Keratinocyte (primary cell): Measurements from ENCODE around the gene SOX5. TPM values are rescaled to one million over a fixed set of nuclear protein-coding genes. Genes with fewer than 3 reads are reported as not detected.

Experiments used
- DNase-seq: peaks from one replicate; pipeline ENCODE4 v3.0.0-alpha.2; 2011; ENCODE audit warnings: low read depth, missing footprints, low spot score
- FAIRE-seq: peaks from 2 replicates; lab custom pipeline; 2011; peaks lifted over from hg19 to GRCh38; lab: Jason Lieb, UNC
- H2AFZ ChIP-seq: 2 replicates; pipeline ENCODE4 v1.6.0; 2012; ENCODE audit warnings: low read length, control low read depth, inconsistent platforms; ENCODE audit not compliant: control insufficient read depth
- H3K27ac ChIP-seq: 2 replicates; pipeline ENCODE4 v1.5.1; 2011; ENCODE audit warnings: low read length; ENCODE audit not compliant: control insufficient read depth, insufficient read depth
- H3K27me3 ChIP-seq: 3 replicates; pipeline ENCODE4 v1.6.0; 2011; ENCODE audit warnings: low read length; ENCODE audit not compliant: control insufficient read depth, insufficient read depth; ENCODE audit errors: extremely low read depth
- H3K36me3 ChIP-seq, 2 experiments: 2 replicates in 1 of 2; 3 replicates in 1 of 2; pipeline ENCODE4 v1.5.1; 2011; ENCODE audit warnings: low read length in 2 of 2, mild to moderate bottlenecking in 1 of 2; ENCODE audit not compliant: control insufficient read depth in 2 of 2, insufficient read depth in 2 of 2; ENCODE audit errors: extremely low read depth in 1 of 2
- H3K4me1 ChIP-seq: 3 replicates; pipeline ENCODE4 v1.5.1; 2011; ENCODE audit warnings: low read length; ENCODE audit not compliant: control insufficient read depth, insufficient read depth; ENCODE audit errors: extremely low read depth
- H3K4me2 ChIP-seq: 3 replicates; pipeline ENCODE4 v1.6.0; 2011; ENCODE audit warnings: low read depth, low read length; ENCODE audit not compliant: control insufficient read depth, insufficient read depth; ENCODE audit errors: extremely low read depth
- H3K4me3 ChIP-seq, 3 experiments: fragments of 200-600 bp in 1 of 3; sonication (generic) in 1 of 3; 2 replicates in 2 of 3; 3 replicates in 1 of 3; pipeline ENCODE4 v1.5.1; 2011 to 2016; ENCODE audit warnings: low read length in 3 of 3, mild to moderate bottlenecking in 3 of 3, control low read depth in 2 of 3, inconsistent platforms in 1 of 3, low read depth in 1 of 3, mixed read lengths in 1 of 3, mixed run types in 1 of 3, moderate library complexity in 1 of 3; ENCODE audit not compliant: control insufficient read depth in 2 of 3, insufficient read depth in 2 of 3; ENCODE audit errors: extremely low read depth in 1 of 3
- H3K79me2 ChIP-seq: 2 replicates; pipeline ENCODE4 v1.6.0; 2012; ENCODE audit warnings: low read length; ENCODE audit not compliant: control insufficient read depth, insufficient read depth
- H3K9ac ChIP-seq: 3 replicates; pipeline ENCODE4 v1.6.0; 2011; ENCODE audit warnings: low read length; ENCODE audit not compliant: control insufficient read depth, insufficient read depth; ENCODE audit errors: extremely low read depth
- H3K9me1 ChIP-seq: 3 replicates; pipeline ENCODE4 v1.6.0; 2011; ENCODE audit warnings: low read length; ENCODE audit not compliant: control insufficient read depth, insufficient read depth; ENCODE audit errors: extremely low read depth
- H3K9me3 ChIP-seq: 2 replicates; pipeline ENCODE4 v1.5.1; 2012; ENCODE audit warnings: low read depth, low read length; ENCODE audit not compliant: control insufficient read depth
- H4K20me1 ChIP-seq: 3 replicates; pipeline ENCODE4 v1.6.0; 2011; ENCODE audit warnings: low read length; ENCODE audit not compliant: control insufficient read depth, insufficient read depth; ENCODE audit errors: extremely low read depth
- CTCF ChIP-seq, 3 experiments: IDR thresholded peaks in 1 of 3; conservative IDR thresholded peaks in 1 of 3; optimal IDR thresholded peaks in 1 of 3; 2 replicates in 2 of 3; 3 replicates in 1 of 3; pipeline versions ENCODE3 to v1.5.1; 2011; ENCODE audit warnings: low read length in 3 of 3, mild to moderate bottlenecking in 3 of 3, moderate library complexity in 2 of 3, control low read depth in 1 of 3, inconsistent platforms in 1 of 3; ENCODE audit not compliant: insufficient read depth in 2 of 3; ENCODE audit errors: extremely low read depth in 1 of 3
- EZH2 ChIP-seq: IDR thresholded peaks from one replicate; pipeline ENCODE4 v1.6.1; 2012; ENCODE audit warnings: inconsistent platforms, mild to moderate bottlenecking, low read length, moderate library complexity
- dilution Hi-C: fragments of 300-500 bp; cut with MboI; formaldehyde crosslinking; loops from one replicate; pipeline ENCODE4 v1.7.0; 2020; ENCODE audit warnings: low sequenced_read_pairs; ENCODE audit not compliant: extremely low pct_ligation_motif_present
- polyA plus RNA-seq, 5 experiments: library from polyadenylated mRNA; depleted of rRNA in 3 of 5; stranded (reverse) in 3 of 5; stranded (forward) in 1 of 5; unstranded in 1 of 5; fragments of >200 nt; gene quantifications; 1 replicate in 1 of 5; 2 replicates in 3 of 5; 3 replicates in 1 of 5; pipeline versions ENCODE4 v1.2.1 to v1.2.3, GENCODE V29; 2011 to 2012; ENCODE audit warnings: missing spikeins in 2 of 5, low read depth in 1 of 5, low replicate concordance in 1 of 5

SOX5 gene
- polyA plus RNA-seq, 1 donor (not counting 4 experiments of a cell fraction or from before 2014, with no cell fraction given), result not detected

- H4K20me1 ChIP-seq, result no peaks in the 10 kb centered on the region
- no peaks in the 10 kb centered on the region for H3K27me3 ChIP-seq
- H3K9ac ChIP-seq, result no peak overlapping the region
- no peak overlapping the region for H3K4me3 ChIP-seq
- no peaks in the 10 kb centered on the region for H3K9me1 ChIP-seq
- H3K79me2 ChIP-seq, result no peaks in the 10 kb centered on the region
- H3K9me3 ChIP-seq, result no peaks in the 10 kb centered on the region
- H3K36me3 ChIP-seq, result no peaks in the 10 kb centered on the region
- dilution Hi-C loops, result no loop called here
- TF ChIP-seq EZH2, result no peak
- TF ChIP-seq CTCF (optimal IDR thresholded peaks at IDR 0.05 in 1 of 3, IDR thresholded peaks at IDR 0.05 in 1 of 3, conservative IDR thresholded peaks at IDR 0.05 in 1 of 3; ENCODE audit: extremely low read depth in 1 of 3, insufficient read depth in 2 of 3, low read length in 3 of 3), result no peak
- H2AFZ ChIP-seq, result no peak overlapping the region
- H3K27ac ChIP-seq, result no peak overlapping the region
- no peak for FAIRE-seq
- H3K4me2 ChIP-seq, result no peak overlapping the region
- H3K4me1 ChIP-seq, result no peaks in the 10 kb centered on the region
- DNase-seq, result no peak
Observed at GRCh38 chr12:23843958-23844357, 105.5 kb downstream of the SOX5 start.

- dilution Hi-C loops, result no loop called here
- Histone ChIP-seq H3K9ac (no peak overlapping the region), H4K20me1 (no peaks in the 10 kb centered on the region), H3K36me3 (no peaks in the 10 kb centered on the region), H3K4me1 (no peaks in the 10 kb centered on the region), H3K4me3 (no peak overlapping the region), H3K79me2 (no peaks in the 10 kb centered on the region), H2AFZ (no peak overlapping the region), H3K4me2 (no peak overlapping the region), H3K27me3 (no peaks in the 10 kb centered on the region), H3K9me1 (no peaks in the 10 kb centered on the region), H3K27ac (no peak overlapping the region), H3K9me3 (no peaks in the 10 kb centered on the region)
- FAIRE-seq, result no peak
- DNase-seq, result no peak
- TF ChIP-seq CTCF (optimal IDR thresholded peaks at IDR 0.05 in 1 of 3, IDR thresholded peaks at IDR 0.05 in 1 of 3, conservative IDR thresholded peaks at IDR 0.05 in 1 of 3; ENCODE audit: extremely low read depth in 1 of 3, insufficient read depth in 2 of 3, low read length in 3 of 3), result no peak
- TF ChIP-seq EZH2, result no peak
Observed at GRCh38 chr12:23834076-23834475, 115.4 kb downstream of the SOX5 start.
